Measurements from ENCODE around the gene ZSCAN16. TPM values are rescaled to one million over a fixed set of nuclear protein-coding genes. Genes with fewer than 3 reads are reported as not detected.
A peak's percentile ranks its signal among the peaks of the same experiment; 100 is the strongest.

Gene ZSCAN16
- total and polyA plus RNA-seq, 9 of the 15 experiments (the other 6 are each of a cell fraction or from before 2014, with no cell fraction given), result 0.08 TPM; not detected in 8

- TF ChIP-seq ARID4B (CRISPR knock-in tag; IDR thresholded peaks at IDR 0.05), result peak; percentile 92
- TF ChIP-seq AFF1 (IDR thresholded peaks at IDR 0.05; ENCODE audit: low read depth in 1 of 2, partially characterized antibody in 2 of 2), result peak; percentile 50 to 88
- TF ChIP-seq POLR2A (conservative IDR thresholded peaks at IDR 0.05), result peak; percentile 97
- TF ChIP-seq NR4A1 (CRISPR knock-in tag; IDR thresholded peaks at IDR 0.05), result 0 out of 2 replicates have a peak, but pooled peaks have one; percentile 2
- TF ChIP-seq NR4A1 (tag; IDR thresholded peaks at IDR 0.05), result no peak; the same call in 1 of the 2 replicates
- 0 out of 2 replicates have a peak, but pooled peaks have one; percentile 48 for TF ChIP-seq DMBX1 (CRISPR knock-in tag; IDR thresholded peaks at IDR 0.05; ENCODE audit: borderline replicate concordance)
- peak; percentile 93 for TF ChIP-seq HNRNPLL (IDR thresholded peaks at IDR 0.05; ENCODE audit: low read depth, low read length, poor library complexity, severe bottlenecking)
- peak; percentile 89 for TF ChIP-seq NFRKB (IDR thresholded peaks at IDR 0.05; ENCODE audit: low read depth)
- TF ChIP-seq MEIS2 (IDR thresholded peaks at IDR 0.05; ENCODE audit: partially characterized antibody), result peak; percentile 77
- TF ChIP-seq CTCF (IDR thresholded peaks at IDR 0.05 in 2 of 3, conservative IDR thresholded peaks at IDR 0.05 in 1 of 3; ENCODE audit: insufficient read depth in 2 of 3, low read depth in 1 of 3, low read length in 3 of 3), result peak; percentile 26 to 43 (median 29); a peak in 3 of 6 replicates
- no peak for TF ChIP-seq ARHGAP35 (IDR thresholded peaks at IDR 0.05; ENCODE audit: partially characterized antibody)
- TF ChIP-seq EP300 (IDR thresholded peaks at IDR 0.05; ENCODE audit: low read length), result peak; percentile 76
- TF ChIP-seq EGR1 (conservative IDR thresholded peaks at IDR 0.05), result peak; percentile 42
- 0 out of 2 replicates have a peak, but pooled peaks have one; percentile 27 for TF ChIP-seq MEF2D (tag; conservative IDR thresholded peaks at IDR 0.05; ENCODE audit: low read depth)
- peak; percentile 81 for TF ChIP-seq FOXP1 (CRISPR knock-in tag; IDR thresholded peaks at IDR 0.05)
- TF ChIP-seq ZBTB7A (IDR thresholded peaks at IDR 0.05; ENCODE audit: borderline replicate concordance, control insufficient read depth, low read depth, low read length), result peak; percentile 91
Observed at GRCh38 chr6:28141500-28142329, 17.3 kb downstream of the ZSCAN16 start, which contains the start of gene ZKSCAN8 (continued).
